ENCODE results near the gene CTXN1.
A peak's percentile ranks its signal among the peaks of the same experiment; 100 is the strongest.
"Not testable (repeated sequence)": the region's sequence is repeated elsewhere in the genome, so short reads cannot be mapped to it uniquely, and the experiment has no call there.

The CTXN1 gene

GRCh38 chr19:7926021-7926726 is at the start of gene CTXN1:
Gene CTXN1, minus strand, starts transcription at chr19:7926135. Its CDS starts 597 bp downstream, at chr19:7925538.
- DNase-seq: peak in 41 of 42 donors; percentile 38 to 89 (median 78)
- intact Hi-C loops (cut with DNase I): no loop called here

GRCh38 chr19:7975037-7975436 is 49.1 kb upstream of the CTXN1 start:
- DNase-seq: peak in 41 of 42 donors; percentile 20 to 82 (median 60)
- intact Hi-C loops (cut with DNase I): loop anchor here (10.0 kb wide), 1 partner anchor 280 kb away; no protein-coding TSS in a partner anchor

- DNase-seq: peak; percentile 16 to 84 (median 60)
- intact Hi-C loops (cut with DNase I): loop anchor here (10.0 kb wide), 1 partner anchor 281 kb away; no protein-coding TSS in a partner anchor
Measured at GRCh38 chr19:7973883-7974282, 47.9 kb upstream of the CTXN1 start.

GRCh38 chr19:7971553-7972520 is 45.9 kb upstream of the CTXN1 start:
- intact Hi-C loops (cut with DNase I): loop anchor here (10.0 kb wide), 1 partner anchor 283 kb away; no protein-coding TSS in a partner anchor
- peak in 2 of 42 donors; percentile 15 to 25 for DNase-seq

- intact Hi-C loops (cut with DNase I): loop anchor here (10.0 kb wide), 1 partner anchor 284 kb away; no protein-coding TSS in a partner anchor
- DNase-seq: peak in 35 of 42 donors; percentile 11 to 77 (median 50)
Measured at GRCh38 chr19:7970716-7971448, 44.9 kb upstream of the CTXN1 start.

- DNase-seq: no peak
- intact Hi-C loops (cut with DNase I): no loop called here
Measured at GRCh38 chr19:7969555-7969939, 43.6 kb upstream of the CTXN1 start.

- DNase-seq: no peak
- intact Hi-C loops (cut with DNase I): no loop called here
Measured at GRCh38 chr19:7968796-7969554, 43.0 kb upstream of the CTXN1 start.

- no peak for DNase-seq
- intact Hi-C loops (cut with DNase I): no loop called here
Measured at GRCh38 chr19:7968008-7968795, 42.3 kb upstream of the CTXN1 start.

- DNase-seq: no peak
Measured at GRCh38 chr19:7965921-7966665, 40.2 kb upstream of the CTXN1 start.

GRCh38 chr19:7965259-7965841 is 39.4 kb upstream of the CTXN1 start:
- no peak for DNase-seq
- intact Hi-C loops (cut with DNase I): no loop called here

More at GRCh38 chr19:7965921-7966665, 40.2 kb upstream of the CTXN1 start:
- intact Hi-C loops (cut with DNase I): no loop called here

- intact Hi-C loops (cut with DNase I): no loop called here
- DNase-seq: no peak
Measured at GRCh38 chr19:7963566-7963965, 37.6 kb upstream of the CTXN1 start.

GRCh38 chr19:7962644-7963268 is 36.8 kb upstream of the CTXN1 start:
- intact Hi-C loops (cut with DNase I): no loop called here
- no peak for DNase-seq

- intact Hi-C loops (cut with DNase I): no loop called here
- DNase-seq: no peak
Measured at GRCh38 chr19:7961920-7962626, 36.1 kb upstream of the CTXN1 start.

- intact Hi-C loops (cut with DNase I): not testable (repeated sequence)
- DNase-seq: peak in 2 of 42 donors; percentile 29 to 36
Measured at GRCh38 chr19:7961082-7961481, 35.1 kb upstream of the CTXN1 start.

- no peak for DNase-seq
- intact Hi-C loops (cut with DNase I): no loop called here
Measured at GRCh38 chr19:7959211-7959610, 33.3 kb upstream of the CTXN1 start.

Data from head of caudate nucleus (tissue), 42 donors.